Measurements from ENCODE around the gene KCNQ5.
"Not testable (repeated sequence)": the region's sequence is repeated elsewhere in the genome, so short reads cannot be mapped to it uniquely, and the experiment has no call there.

Gene KCNQ5

DNA sequence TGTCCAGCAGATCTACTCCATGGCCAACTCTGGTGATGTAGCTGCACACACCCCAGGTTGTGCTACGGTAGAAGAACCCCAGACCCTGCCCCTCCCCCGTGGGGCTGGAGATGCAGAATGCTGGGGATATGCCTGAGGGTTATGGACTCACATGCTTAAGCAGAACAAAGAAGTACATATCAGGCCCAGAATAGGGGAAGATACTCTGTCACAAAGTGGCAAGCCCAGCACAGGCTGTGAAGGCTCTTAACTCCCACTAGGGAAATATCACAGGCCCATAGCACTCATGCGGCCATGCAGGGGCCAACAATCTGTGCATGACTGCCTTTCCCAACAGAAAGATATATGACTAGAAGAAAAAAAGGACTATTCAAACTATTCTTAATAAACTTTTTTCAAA is 234.9 kb downstream of the KCNQ5 start:
- DNase-seq, result no peak

DNA sequence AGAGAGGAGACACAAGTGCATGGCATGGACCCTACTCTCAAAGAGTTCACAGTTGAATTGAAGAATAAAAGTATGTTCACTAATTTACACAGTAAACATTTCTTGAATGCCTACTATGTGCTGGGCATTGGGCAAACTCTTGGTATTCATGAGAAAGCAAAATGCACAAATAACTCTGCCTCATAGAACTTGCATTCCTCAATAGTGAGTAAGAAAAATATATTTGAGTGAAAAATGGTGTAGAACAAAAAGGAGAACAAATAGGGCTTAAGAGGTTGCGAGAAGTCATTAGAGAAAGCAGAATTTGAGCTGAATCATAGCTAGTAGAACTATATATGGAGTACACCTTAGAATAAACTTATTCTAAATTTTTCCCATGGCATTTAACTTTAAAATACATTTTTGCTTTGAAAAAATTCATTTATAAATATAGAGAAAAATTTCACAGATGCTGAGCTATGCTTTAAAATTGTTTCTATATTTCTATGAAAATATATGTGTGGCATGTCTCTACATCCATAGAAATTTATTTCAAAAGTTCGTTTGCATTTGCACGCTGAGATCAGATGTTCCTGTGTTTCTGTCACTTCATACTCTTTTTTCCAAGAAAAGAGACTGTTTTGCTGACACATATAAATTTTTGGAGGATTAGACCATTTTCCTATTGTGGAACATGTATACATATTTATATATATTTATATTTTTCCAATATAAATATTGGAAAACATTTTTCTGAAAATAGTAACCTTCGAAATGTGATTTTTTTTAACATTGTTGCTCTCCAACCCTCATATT is 236.1 kb downstream of the KCNQ5 start:
- DNase-seq, result no peak

DNA sequence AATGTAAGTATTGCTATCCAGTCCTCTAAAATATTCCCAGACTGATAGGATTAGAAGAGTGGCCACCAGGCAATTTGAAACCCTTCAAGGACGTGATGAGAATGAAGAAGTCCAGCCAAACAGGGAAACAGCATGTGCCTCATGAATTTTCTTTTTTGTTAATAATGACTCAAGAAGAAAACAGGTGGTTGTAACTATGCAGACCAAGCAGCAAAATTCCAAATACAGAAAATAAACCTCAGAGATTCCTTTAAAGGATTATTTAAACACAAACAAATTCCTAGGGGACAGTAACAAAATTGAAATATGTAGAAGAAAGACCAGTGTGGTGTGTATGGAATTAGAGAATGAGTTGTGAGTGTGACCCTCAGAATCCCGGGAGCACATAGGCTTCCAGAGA is 239.2 kb downstream of the KCNQ5 start:
- no peak for DNase-seq

DNA sequence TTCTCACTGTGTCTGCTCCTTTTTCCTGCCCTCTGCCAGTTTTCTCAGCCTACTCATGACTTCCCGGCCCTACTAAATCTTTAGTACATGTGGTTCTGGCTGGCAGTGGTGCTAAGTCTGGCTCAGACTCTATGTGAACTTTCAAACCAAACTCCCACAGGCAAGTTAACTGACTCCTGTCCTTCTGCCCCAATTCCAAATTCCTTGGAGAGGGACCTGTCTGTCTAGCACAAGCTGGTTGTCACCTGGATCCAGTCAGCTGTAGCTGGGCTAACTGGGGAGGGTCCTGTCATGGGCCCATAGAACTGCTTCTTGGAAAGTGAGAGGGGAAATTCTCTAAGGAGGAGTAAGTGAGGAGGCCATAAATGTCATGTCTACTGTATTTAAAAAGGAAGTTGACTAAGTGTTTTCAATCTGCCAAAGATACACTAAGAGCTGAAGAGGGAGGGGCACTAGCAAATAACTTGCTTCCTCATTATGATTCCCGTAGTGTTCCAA is 240.1 kb downstream of the KCNQ5 start:
- DNase-seq, result no peak

DNA sequence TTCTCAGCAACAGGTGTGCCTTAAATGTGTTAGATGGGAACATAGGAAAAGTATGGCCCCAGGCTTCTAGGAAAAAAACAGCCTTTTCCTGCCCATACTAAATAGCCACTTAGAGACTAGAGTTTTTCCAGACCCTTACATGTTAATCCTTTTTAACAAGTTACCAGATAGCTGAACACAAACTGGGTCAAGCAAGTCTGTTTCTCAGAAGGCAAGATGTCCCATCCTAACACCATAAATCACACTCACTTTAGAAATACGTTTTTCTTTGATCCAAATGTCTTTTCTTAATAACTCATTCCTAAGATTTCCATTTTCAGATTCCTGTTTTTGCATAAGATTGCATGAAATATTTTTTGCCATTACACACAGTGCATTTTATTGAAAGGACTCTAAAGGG is 241.3 kb downstream of the KCNQ5 start:
- no peak for DNase-seq

DNA sequence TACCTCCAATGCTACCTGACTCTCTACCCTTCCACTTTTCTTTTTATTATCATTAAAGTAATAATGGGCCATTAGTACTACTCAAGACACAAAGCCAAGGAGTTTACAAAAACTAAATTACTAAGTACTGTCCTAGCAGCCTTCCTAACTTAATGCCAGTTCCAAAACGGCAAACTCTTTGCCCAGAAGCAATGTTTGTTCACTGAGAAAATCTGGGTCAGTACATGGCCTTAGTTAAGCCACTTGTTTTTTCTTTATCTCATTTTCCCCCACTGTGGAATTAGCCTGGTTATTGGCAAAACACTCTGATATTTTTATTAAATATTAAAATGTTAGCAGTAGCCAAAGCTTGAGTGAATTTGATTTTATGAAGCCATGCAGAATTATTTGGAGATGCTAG is 242.4 kb downstream of the KCNQ5 start:
- DNase-seq, result no peak

DNA sequence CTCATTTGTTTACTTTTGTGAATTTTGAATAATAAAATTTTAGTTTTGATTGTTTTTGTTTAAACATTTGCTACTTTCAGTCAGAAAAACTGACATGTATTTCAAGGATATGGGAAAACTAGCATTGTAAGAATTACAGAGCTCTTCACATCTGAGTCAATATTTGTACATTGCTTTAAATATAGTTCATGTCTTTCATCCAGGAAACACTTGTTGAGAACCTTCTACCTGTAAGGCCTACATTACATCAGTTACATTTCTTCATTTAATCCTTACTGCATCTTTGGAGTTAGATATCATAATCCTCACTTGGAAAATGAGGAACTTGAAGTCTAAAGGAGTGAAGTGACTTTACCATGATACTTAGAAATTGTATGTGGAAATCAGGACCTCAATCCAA is 242.9 kb downstream of the KCNQ5 start:
- no peak for DNase-seq

DNA sequence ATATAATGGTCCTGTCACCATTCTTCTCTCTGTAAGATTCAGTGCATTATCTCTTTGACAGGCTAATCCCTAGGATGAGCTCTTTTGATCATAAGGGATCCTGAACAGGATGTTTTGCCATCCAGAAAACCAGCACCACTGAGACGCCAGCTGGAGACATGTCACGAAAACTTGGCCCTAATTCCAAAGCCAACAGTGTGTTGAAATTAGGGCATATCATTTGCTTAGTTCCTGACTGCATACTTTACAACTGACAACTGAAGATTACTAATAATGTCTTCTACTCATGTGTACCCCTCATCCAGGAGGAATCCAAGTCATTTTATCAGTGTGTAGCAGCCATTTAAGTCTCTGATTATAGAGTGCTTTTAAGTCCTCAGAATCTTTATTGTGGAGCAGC is 243.6 kb downstream of the KCNQ5 start:
- DNase-seq, result no peak

DNA sequence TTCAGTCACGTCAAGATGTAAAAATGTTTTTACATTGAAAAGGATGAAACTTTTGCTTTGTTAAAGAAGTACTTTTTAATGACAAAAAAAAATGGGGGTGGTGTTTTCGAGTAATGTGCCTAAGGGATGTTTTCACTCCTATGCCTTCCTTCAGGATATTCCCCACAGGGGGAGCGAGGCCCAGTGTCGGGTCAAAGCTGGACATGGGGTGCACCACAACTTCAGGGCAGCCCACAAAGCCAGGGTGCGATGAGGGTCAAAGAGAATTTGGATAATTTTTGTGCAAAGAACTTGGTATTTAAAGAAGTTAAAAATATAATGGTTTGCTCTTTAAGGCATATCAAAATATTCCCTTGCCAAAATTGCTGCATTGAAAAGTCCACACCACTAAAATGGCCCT is 247.8 kb downstream of the KCNQ5 start:
- no peak for DNase-seq

DNA sequence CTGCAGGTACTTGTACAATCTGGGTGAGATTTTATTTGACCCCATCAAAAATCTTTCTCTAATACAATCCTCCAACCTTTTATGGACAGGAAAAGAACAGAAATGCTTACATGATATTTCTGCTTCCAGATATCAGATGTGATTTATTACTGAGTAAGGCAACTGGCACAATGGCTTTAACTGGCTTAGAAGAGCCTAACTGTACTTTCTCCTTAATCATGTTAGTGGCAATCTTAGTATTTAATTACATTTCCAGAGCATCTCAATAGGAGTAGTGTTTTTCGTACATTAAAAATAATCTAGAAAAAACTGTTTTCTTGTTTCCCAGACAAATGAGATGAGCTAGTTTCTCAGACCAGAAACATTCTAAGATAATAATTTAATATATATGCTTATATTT is 251.6 kb downstream of the KCNQ5 start:
- no peak for DNase-seq

DNA sequence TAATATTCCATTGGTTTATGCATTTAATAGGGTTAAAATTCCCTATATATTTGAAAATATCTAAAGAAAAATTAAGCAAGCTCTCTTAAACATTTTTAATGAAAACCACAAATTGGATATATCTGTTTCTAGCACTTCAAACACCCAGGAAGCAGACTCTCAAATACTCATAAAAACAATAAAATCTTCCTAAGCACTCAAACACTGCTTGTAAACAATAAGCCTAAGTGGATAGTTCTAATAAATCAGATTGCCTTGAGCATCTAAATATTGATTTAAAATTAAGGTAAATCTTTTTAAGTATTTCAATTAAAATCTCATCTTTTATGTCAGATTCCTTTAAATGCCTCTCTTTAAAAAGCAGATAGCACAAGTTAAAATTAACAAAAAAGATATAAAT is 254.4 kb downstream of the KCNQ5 start:
- DNase-seq, result no peak

DNA sequence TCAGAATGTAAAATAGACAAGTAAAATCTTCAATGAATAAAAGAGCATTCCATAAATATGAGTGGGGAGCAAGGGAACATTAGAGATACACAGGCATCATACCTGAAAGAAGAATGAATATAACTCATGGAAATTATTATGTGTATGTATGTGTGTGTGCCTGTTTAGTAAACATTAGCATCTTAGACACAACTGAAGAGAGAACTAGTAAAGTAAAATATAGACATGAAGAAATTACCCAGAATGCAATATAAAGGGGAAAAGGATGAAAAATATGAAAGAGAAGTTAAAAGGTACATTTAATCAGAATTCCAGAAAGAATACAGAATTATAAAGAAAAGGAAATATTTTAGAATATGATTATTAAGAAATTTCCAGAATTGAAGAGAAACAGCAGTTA is 264.3 kb downstream of the KCNQ5 start:
- no peak for DNase-seq

DNA sequence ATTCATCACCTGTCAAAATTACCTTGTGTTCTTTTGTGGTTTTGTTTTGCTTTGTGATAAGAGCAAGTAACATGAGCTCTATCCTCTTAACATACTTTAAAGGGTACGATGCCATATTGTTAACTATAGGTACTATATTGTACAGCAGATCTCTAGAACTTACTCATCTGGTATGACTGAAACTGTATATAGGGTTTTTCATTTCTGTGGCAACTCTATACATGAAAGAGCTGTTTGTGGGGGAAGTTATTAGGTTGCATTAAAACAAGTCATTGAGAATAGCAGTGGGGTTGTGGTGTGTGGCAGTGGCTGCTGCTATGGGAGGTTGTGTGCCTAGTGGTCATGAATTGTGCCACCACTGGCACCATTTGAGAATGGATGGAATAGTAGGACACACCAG is 268.4 kb downstream of the KCNQ5 start:
- no peak for DNase-seq

DNA sequence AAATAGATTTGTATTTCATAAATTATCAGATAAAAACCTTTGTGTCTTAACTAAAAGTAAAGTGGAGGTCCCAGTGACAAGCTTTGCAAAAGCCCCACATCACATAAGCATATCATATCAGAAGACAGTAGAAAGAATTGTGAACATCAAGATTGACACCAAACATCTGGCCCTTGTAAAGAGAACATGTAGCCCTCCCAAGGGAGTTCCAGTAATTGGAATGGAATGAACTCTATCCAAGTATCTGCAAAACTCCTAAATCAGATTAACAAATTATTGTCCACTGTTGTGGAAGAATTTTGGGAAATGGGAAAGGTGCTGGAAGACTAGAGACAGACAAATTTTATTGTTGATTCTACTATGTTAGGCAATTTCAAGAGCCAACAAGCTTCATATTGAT is 268.8 kb downstream of the KCNQ5 start:
- DNase-seq, result no peak

DNA sequence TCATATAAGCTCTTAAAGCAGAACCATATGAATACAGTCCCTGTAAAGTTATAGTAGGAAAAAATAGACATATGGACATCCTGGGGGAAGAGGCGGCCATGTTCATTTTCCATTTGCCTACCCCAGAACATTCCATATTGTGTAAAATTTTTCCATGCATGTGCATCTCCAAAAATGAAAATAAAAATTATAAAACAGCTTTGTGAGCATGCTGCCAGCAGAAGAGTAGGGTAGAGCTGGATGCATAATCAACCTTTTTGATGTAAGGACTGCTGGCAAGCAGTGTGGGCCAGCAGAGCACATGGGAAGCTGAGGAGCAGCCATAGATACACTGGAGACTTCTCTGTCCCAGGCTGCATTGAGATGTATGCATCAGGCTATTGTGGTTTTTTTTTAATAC is 271.0 kb downstream of the KCNQ5 start:
- DNase-seq, result no peak

DNA sequence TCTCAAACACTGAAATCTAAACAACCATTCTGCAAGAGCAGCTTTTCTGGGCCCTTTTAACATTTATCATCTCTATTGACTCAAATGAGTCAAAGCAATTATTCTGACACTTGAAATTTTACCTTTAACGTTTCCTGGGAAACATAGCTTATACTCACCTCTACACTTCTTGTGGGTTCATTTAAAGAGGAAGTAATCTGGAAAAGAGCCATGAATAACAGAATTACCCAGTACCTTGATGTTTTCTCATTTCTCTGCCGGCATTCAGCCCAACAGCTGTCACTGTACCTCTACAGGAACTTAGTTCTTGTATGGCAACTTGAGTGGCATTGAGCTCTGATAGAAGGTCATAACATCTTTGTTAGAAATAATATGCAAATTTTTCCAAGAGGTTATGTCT is 272.2 kb downstream of the KCNQ5 start:
- DNase-seq, result no peak

DNA sequence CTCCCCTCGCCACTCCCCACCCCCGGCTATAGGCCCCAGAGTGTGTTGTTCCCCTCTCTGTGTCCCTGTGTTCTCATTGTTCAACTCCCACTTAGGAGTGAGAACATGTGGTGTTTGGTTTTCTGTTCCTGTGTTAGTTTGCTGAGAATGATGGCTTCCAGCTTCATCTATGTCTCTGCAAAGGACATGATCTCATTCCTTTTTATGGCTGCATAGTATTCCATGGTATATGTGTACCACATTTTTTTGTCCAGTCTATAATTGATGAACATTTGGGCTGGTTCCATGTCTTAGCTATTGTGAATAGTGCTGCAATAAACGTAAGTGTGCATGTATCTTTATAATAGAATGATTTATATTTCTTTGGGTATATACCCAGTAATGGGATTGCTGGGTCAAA is 276.4 kb downstream of the KCNQ5 start:
- DNase-seq, result not testable (repeated sequence)

DNA sequence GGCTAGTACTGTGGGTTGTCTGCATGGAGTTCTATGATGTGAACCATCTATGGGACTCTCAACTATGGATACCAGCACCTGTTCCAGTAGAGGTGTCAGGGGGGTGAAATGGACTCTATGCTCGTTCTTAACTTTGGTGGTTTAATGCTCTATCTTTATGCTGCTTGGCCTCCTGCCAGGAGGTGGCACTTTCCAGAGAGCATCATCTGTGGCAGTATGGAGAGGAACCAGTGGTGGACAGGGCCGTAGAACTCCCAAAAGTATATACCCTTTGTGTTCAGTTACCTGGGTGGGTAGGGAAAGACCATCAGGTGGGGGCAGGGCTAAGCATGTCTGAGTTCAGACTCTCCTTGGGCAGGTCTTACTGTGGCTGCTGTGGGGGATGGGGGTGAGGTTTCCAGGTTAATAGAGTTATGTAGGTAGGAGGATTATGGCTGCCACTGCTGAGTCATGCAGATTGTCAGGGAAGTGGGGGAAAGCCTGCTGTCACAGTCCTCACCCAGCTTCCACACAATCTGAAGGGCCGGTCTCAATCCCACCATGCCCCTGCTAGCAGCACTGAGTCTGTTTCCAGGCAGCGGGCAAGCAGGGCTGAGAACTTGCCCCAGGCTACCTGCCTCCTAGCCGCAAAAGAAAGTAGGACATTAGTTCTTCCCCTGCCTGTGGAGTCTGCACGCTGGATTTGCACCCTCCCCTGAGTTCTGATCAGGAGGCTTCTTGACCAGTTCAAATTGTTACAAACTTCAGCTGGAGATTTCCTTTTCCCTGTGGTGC is 284.0 kb downstream of the KCNQ5 start:
- no peak for DNase-seq

DNA sequence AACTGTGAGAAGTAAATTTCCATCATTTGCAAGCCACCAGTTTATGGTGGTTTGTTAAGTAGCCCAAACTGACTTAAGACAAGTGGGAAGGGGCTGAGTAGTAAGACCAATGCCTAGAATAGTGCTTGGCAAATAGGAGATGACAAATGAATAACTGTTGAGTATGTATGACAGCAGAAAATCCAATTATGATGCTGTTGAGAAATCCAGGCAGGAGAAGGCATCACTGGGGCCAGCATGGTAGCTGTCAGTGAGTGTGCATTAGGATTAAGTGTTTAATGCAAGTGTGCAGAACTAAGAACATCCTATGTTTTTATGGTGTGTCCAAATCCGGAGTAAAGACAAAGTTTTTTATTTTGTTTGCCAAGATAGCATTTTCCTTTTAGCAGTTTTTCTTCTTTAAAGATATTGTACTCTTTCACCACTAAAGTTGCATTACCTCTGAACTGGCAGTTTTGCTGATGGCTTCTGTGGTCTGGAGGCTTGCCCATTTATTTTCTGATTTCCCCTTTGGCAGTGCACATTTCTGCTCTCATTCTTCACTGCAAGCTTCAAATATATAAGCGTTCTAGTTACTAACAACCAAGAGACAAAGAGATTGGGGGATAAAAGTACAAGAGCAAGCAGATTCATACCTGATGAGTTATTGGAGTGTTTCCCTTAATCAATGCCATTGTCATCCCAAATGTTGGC is 289.7 kb downstream of the KCNQ5 start:
- no peak for DNase-seq

DNA sequence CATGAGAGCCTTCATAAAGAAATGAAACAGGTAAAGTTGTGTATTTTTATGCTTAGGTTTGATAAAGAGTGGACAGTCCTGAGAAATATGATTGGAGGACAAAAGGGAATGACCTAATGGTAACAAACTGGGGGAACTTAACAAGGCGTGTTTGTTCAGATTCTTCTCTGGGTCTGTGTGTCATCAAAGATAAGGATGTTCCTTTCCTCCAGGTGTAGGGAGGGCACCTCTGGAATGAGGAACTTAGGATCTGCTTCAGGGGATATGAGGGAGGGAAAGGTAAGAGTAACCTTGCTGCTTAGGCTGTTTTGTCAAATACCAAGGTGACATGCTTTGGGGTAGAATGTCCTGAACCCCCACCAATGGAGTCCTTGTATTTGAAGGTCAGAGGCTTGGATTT is 291.9 kb downstream of the KCNQ5 start:
- DNase-seq, result no peak

DNA sequence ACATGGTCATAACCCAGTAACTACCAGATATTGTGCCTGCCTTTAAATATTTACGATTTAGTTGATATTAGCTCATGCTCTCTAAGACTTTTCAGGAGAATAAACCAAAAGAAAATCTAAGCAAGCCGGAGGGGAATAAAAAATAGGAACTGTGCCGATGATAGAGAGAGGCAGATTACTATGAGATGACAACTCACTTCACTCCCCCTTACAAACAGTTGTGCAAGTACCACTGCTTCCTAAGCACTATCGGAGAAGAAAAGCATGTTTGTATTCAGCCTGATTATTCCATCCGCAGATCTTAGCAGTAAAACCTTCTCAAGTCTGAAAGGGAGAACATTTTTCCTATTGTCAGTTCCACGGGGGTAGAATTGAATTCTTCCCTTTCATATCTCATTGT is 294.4 kb downstream of the KCNQ5 start:
- no peak for DNase-seq

DNA sequence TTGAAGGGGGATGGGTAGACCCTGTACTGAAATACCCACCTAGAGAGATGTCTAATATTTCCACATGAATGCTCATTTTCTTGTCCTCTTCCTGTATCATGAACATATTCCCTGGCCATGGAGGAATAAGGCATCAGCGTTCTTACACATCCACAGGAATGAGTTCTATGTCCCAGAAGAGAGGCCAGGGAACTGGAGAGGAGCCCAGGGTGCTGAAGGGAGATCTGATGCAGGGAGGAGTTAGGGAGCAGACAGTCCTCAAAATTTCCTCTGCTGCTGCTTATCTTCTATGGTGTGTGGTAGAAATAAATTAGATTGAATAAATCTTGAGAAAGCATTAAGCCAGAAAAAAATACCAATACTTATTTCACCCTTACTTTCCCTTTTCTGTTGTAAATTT is 295.0 kb downstream of the KCNQ5 start:
- no peak for DNase-seq

DNA sequence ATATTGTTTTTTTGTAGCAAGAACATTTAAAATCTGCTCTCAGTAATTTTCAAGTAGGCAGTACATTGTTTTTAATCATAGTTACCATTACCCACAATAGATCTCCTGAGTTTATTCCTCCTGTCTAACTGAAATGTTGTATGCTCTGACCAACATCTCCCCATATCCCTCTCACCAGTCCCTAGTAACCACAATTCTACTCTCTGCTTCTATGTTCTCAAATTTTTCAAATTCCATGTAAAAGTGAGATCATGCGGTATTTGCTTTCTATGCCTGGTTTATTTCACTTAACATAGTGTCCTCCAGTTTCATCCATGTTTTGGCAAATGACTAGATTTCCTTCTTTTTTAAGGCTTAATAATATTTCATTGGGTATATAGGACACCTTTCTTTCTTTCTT is 300.5 kb downstream of the KCNQ5 start:
- DNase-seq, result no peak

DNA sequence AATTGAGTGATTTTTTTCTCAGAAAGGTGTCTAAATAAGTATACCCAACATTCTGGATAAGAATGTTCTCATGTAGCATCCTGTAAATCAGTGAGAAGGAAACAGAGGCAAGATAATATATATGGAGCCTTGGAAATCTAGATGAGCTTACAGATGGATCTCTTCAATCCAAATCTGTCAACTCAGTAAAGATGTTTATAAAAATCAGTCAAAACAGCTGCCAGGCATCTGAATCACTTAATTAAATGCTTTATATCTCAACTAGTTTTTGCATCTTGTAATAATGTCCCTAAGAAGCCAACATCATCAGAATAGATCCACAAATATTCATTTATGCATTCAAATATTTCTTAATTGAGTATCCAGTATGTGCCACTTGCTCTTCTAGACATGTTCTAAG is 303.3 kb downstream of the KCNQ5 start:
- no peak for DNase-seq

All from stimulated activated CD4-positive, alpha-beta T cell treated with anti-CD3 and anti-CD28 coated beads, Interleukin-1b, Interleukin-23, amount 100 ng/mL, for 48 hours (primary cell).